Prostate gland (tissue), 2 donors: Measurements from ENCODE around the gene MEGF8.

Experiments
- CTCF ChIP-seq, 4 experiments: fragments of 200-600 bp in 2 of 4; fragments of 450-650 bp in 2 of 4; sonication (generic) in 2 of 4; IDR thresholded peaks; 1 replicate in 3 of 4; 2 replicates in 1 of 4; pipeline ENCODE4 v1.5.1; 2016 to 2019; ENCODE audit warnings: antibody characterized with exemption in 4 of 4, mild to moderate bottlenecking in 2 of 4, moderate library complexity in 2 of 4
- POLR2AphosphoS5 ChIP-seq: sonication (generic); formaldehyde crosslinking; IDR thresholded peaks from one replicate; pipeline ENCODE4 v1.6.1; 2017; ENCODE audit warnings: antibody characterized with exemption

DNA sequence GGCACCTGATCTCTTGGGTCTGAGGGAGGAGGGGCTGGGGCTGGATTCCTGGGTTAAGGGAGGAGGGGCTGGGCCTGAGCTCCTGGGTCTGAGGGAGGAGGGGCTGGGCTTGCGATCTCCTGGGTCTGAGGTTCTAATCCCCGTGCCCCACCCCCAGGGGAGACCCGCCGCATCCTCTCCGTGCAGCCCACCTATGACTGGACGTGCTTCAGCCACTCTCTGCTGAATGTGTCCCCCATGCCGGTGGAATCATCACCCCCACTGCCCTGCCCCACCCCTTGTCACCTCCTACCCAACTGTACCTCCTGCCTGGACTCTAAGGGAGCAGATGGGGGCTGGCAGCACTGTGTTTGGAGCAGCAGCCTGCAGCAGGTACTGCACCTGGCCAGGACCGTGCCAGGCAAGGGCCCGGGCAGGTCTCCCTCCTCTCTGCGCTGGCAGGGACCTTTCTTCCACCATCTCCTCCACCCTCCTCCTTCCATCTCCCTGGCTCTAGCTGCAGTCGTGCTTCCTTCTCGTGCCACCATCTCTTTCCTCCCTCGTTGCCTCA is 37.5 kb downstream of the MEGF8 start:
- TF ChIP-seq CTCF (IDR thresholded peaks at IDR 0.05): no peak
- TF ChIP-seq POLR2AphosphoS5: no peak
